ENCODE results near the gene STAT4.
A peak's percentile ranks its signal among the peaks of the same experiment; 100 is the strongest.

The STAT4 gene

GRCh38 chr2:191171708-191172355 is 21.0 kb upstream of the STAT4 start:
- no peak for DNase-seq

- no peak for DNase-seq
Measured at GRCh38 chr2:191171286-191171685, 20.5 kb upstream of the STAT4 start.

- DNase-seq = no peak
Measured at GRCh38 chr2:191170773-191171172, 20.0 kb upstream of the STAT4 start.

GRCh38 chr2:191170301-191170636 is 19.5 kb upstream of the STAT4 start:
- no peak for DNase-seq

GRCh38 chr2:191169456-191170300 is 18.9 kb upstream of the STAT4 start:
- no peak for DNase-seq

- DNase-seq = no peak
Measured at GRCh38 chr2:191167766-191168165, 17.0 kb upstream of the STAT4 start.

GRCh38 chr2:191166756-191167445 is 16.1 kb upstream of the STAT4 start:
- no peak for DNase-seq

GRCh38 chr2:191166111-191166755 is 15.4 kb upstream of the STAT4 start:
- no peak for DNase-seq

- DNase-seq = no peak
Measured at GRCh38 chr2:191165176-191165643, 14.4 kb upstream of the STAT4 start.

- DNase-seq = no peak
Measured at GRCh38 chr2:191158747-191159146, 8.0 kb upstream of the STAT4 start.

GRCh38 chr2:191158193-191158592 is 7.4 kb upstream of the STAT4 start:
- no peak for DNase-seq

GRCh38 chr2:191155608-191156071 is 4.8 kb upstream of the STAT4 start:
- DNase-seq = peak; percentile 11

GRCh38 chr2:191153716-191154115 is 2.9 kb upstream of the STAT4 start:
- no peak for DNase-seq

- DNase-seq = no peak
Measured at GRCh38 chr2:191152482-191153240, 1.9 kb upstream of the STAT4 start.

GRCh38 chr2:191151331-191151730 is 537 bp upstream of the STAT4 start:
- no peak for DNase-seq

- DNase-seq = no peak
Measured at GRCh38 chr2:191150230-191150599, 579 bp downstream of the STAT4 start.

- no peak for DNase-seq
Measured at GRCh38 chr2:191149391-191149790, 1.4 kb downstream of the STAT4 start.

- DNase-seq = no peak
Measured at GRCh38 chr2:191148791-191149190, 2.0 kb downstream of the STAT4 start.

- DNase-seq = no peak
Measured at GRCh38 chr2:191148281-191148680, 2.5 kb downstream of the STAT4 start.

- no peak for DNase-seq
Measured at GRCh38 chr2:191145769-191146471, 4.9 kb downstream of the STAT4 start.

- no peak for DNase-seq
Measured at GRCh38 chr2:191144217-191144616, 6.6 kb downstream of the STAT4 start.

- no peak for DNase-seq
Measured at GRCh38 chr2:191143791-191144190, 7.0 kb downstream of the STAT4 start.

Measured in SIG-M5 (cell line).